HepG2 (cell line): Measurements from ENCODE around the gene SERTAD1. TPM values are rescaled to one million over a fixed set of nuclear protein-coding genes. Genes with fewer than 3 reads are reported as not detected.
A peak's percentile ranks its signal among the peaks of the same experiment; 100 is the strongest.

Experiments used
- ATAC-seq: fragments of 200-7000 bp; cut with Tn5 transposase; 3 replicates; pipeline ENCODE4 v1.9.1; 2020; ENCODE audit warnings: mild to moderate bottlenecking, moderate library complexity
- BruUV-seq: library from RNA; stranded (reverse); fragments of 400-500 nt; replicated peaks from 2 replicates; lab custom pipeline; 2021; lab: Mats Ljungman, UMichigan
- CTCF ChIA-PET: fragments of 300-600 bp; formaldehyde crosslinking; extraction: SDS; loops from one replicate; lab custom pipeline; 2021; ENCODE audit warnings: low total read pairs, inconsistent platforms, low intra/inter-chr PET ratio; lab: Yijun Ruan, JAX
- POLR2A ChIA-PET: fragments of 350-600 bp; sonication (Branson Sonifier 250); formaldehyde crosslinking; loops from one replicate; lab custom pipeline; 2020; ENCODE audit warnings: antibody characterized with exemption, inconsistent platforms; lab: Yijun Ruan, JAX
- DNase-seq: peaks from one replicate; pipeline ENCODE4 v3.0.0-alpha.2; 2015; ENCODE audit warnings: low spot score
- FAIRE-seq: peaks from 3 replicates; lab custom pipeline; 2011; peaks lifted over from hg19 to GRCh38; lab: Jason Lieb, UNC
- H2AFZ ChIP-seq: one replicate; pipeline ENCODE4 v1.6.1; 2011; ENCODE audit warnings: low read length, inconsistent platforms
- H3K27ac ChIP-seq: fragments of 300-600 bp; 3 replicates; pipeline ENCODE4 v1.8.0; 2011; ENCODE audit warnings: mixed run types, mild to moderate bottlenecking, mixed read lengths, low read length, inconsistent platforms; ENCODE audit not compliant: insufficient read depth; ENCODE audit errors: extremely low read length
- H3K27me3 ChIP-seq, 2 experiments: fragments of 200-600 bp in 1 of 2; 2 replicates in 1 of 2; 3 replicates in 1 of 2; pipeline versions ENCODE4 v1.6.0 to v1.8.0; 2011; ENCODE audit warnings: low read length in 2 of 2, mild to moderate bottlenecking in 2 of 2, moderate library complexity in 2 of 2, inconsistent platforms in 1 of 2; ENCODE audit not compliant: insufficient read depth in 2 of 2, control insufficient read depth in 1 of 2
- H3K36me3 ChIP-seq, 2 experiments: fragments of 200-600 bp in 1 of 2; replicated peaks in 1 of 2; 2 replicates in 1 of 2; 3 replicates in 1 of 2; pipeline versions ENCODE4 v1.5.1 to v1.8.0; 2011; ENCODE audit warnings: low read length in 2 of 2, inconsistent platforms in 1 of 2; ENCODE audit not compliant: insufficient read depth in 2 of 2, control insufficient read depth in 1 of 2
- H3K4me1 ChIP-seq: 2 replicates; pipeline ENCODE4 v1.5.1; 2012; ENCODE audit warnings: low read length, inconsistent platforms; ENCODE audit not compliant: insufficient read depth
- H3K4me2 ChIP-seq: 2 replicates; pipeline ENCODE4 v1.6.0; 2011; ENCODE audit warnings: low read depth, low read length, inconsistent platforms
- H3K4me3 ChIP-seq, 3 experiments: fragments of 200-600 bp in 1 of 3; sonication (generic), shearing (Covaris generic) in 1 of 3; replicated peaks in 1 of 3; 2 replicates each; pipeline ENCODE4 v1.5.1; 2011 to 2016; ENCODE audit warnings: low read length in 3 of 3, inconsistent platforms in 2 of 3, low read depth in 2 of 3, mild to moderate bottlenecking in 2 of 3, control low read depth in 1 of 3, mixed read lengths in 1 of 3; ENCODE audit not compliant: insufficient read depth in 1 of 3
- H3K79me2 ChIP-seq: one replicate; pipeline ENCODE4 v1.6.1; 2011; ENCODE audit warnings: low read length, inconsistent platforms; ENCODE audit not compliant: insufficient read depth
- H3K9ac ChIP-seq: 2 replicates; pipeline ENCODE4 v1.6.0; 2011; ENCODE audit warnings: mild to moderate bottlenecking, low read depth, low read length, inconsistent platforms; ENCODE audit not compliant: insufficient read depth
- H3K9me3 ChIP-seq: 2 replicates; pipeline ENCODE4 v1.5.1; 2012; ENCODE audit warnings: mild to moderate bottlenecking, low read length
- H4K20me1 ChIP-seq: 2 replicates; pipeline ENCODE4 v1.6.0; 2011; ENCODE audit warnings: inconsistent platforms, mild to moderate bottlenecking, low read length, moderate library complexity; ENCODE audit not compliant: insufficient read depth
- ELF3 ChIP-seq: IDR thresholded peaks from 2 replicates; pipeline ENCODE4 v1.6.1; 2016; ENCODE audit warnings: missing genetic modification reagents, missing compliant biosample characterization
- FIP1L1 ChIP-seq: fragments of 200-400 bp; formaldehyde crosslinking; IDR thresholded peaks from 2 replicates; pipeline ENCODE4 v1.6.1; 2018; ENCODE audit warnings: low read depth, mild to moderate bottlenecking, low read length, moderate library complexity, borderline replicate concordance; ENCODE audit not compliant: insufficient read depth
- KAT7 ChIP-seq: IDR thresholded peaks from 2 replicates; pipeline ENCODE4 v1.6.1; 2018; ENCODE audit warnings: borderline replicate concordance, missing compliant biosample characterization
- SALL1 ChIP-seq: sonication (generic); formaldehyde crosslinking; IDR thresholded peaks from 2 replicates; pipeline ENCODE4 v1.8.0; 2022; ENCODE audit warnings: mild to moderate bottlenecking, missing genetic modification reagents
- ZBED4 ChIP-seq: sonication (generic); formaldehyde crosslinking; IDR thresholded peaks from 2 replicates; pipeline ENCODE4 v1.4.0; 2020; ENCODE audit warnings: missing genetic modification reagents, borderline replicate concordance
- ZBTB7A ChIP-seq: sonication (generic); formaldehyde crosslinking; IDR thresholded peaks from 2 replicates; pipeline ENCODE4 v1.8.0; 2022; ENCODE audit warnings: mild to moderate bottlenecking, missing genetic modification reagents
- ZNF556 ChIP-seq: sonication (generic); formaldehyde crosslinking; IDR thresholded peaks from 2 replicates; pipeline ENCODE4 v1.4.0; 2020; ENCODE audit warnings: mild to moderate bottlenecking, missing genetic modification reagents, borderline replicate concordance
- WGBS: methylation state at CpG from one replicate; pipeline ENCODE4 v1.1.6; 2017; ENCODE audit warnings: low lambda C conversion rate; 5-methylcytosine and 5-hydroxymethylcytosine counted together
- in situ Hi-C: cut with HindIII; loops from 2 replicates; pipeline ENCODE4 v1.10.0; 2017; ENCODE audit warnings: low pct_unique_long_range_greater_than_20kb; ENCODE audit not compliant: extremely low pct_ligation_motif_present
- intact Hi-C: fragments of 100-400 bp; cut with micrococcal nuclease; formaldehyde crosslinking; loops from one replicate; pipeline ENCODE4 v1.10.0; 2022; ENCODE audit not compliant: unreplicated experiment
- polyA plus RNA-seq, 8 experiments: library from polyadenylated mRNA; depleted of rRNA in 3 of 8; stranded (reverse) in 7 of 8; unstranded in 1 of 8; fragments of >200 nt; fragmentation: Illumina TruSeq in 4 of 8; extraction: Trizol in 4 of 8; gene quantifications; 2 replicates each; pipeline versions ENCODE4 v1.2.1 to v1.2.3, GENCODE V29; 2011 to 2016; ENCODE audit warnings: low read depth in 4 of 8, missing spikeins in 1 of 8, mixed read lengths in 1 of 8; ENCODE audit not compliant: insufficient read depth in 1 of 8
- total RNA-seq, 5 experiments: library from RNA; depleted of rRNA; stranded (reverse); fragments of >200 nt; fragmentation: Illumina TruSeq; extraction: Trizol; gene quantifications; 2 replicates each; pipeline ENCODE4 v1.2.3, GENCODE V29; 2016; ENCODE audit warnings: low read depth in 1 of 5
- TF ChIP-seq, protein P1 (sequence below): sonication (generic); formaldehyde crosslinking; IDR thresholded peaks from 2 replicates; pipeline ENCODE4 v1.8.1; 2023; ENCODE audit warnings: mild to moderate bottlenecking, moderate library complexity, missing genetic modification reagents
- TF ChIP-seq, protein P2 (sequence below): sonication (generic); formaldehyde crosslinking; IDR thresholded peaks from 2 replicates; pipeline ENCODE4 v1.9.0; 2021; ENCODE audit warnings: missing genetic modification reagents, borderline replicate concordance

Gene SERTAD1
- total and polyA plus RNA-seq, 2 of the 13 experiments (the other 11 are each of a cell fraction or from before 2014, with no cell fraction given): 4.3 to 4.5 TPM

DNA sequence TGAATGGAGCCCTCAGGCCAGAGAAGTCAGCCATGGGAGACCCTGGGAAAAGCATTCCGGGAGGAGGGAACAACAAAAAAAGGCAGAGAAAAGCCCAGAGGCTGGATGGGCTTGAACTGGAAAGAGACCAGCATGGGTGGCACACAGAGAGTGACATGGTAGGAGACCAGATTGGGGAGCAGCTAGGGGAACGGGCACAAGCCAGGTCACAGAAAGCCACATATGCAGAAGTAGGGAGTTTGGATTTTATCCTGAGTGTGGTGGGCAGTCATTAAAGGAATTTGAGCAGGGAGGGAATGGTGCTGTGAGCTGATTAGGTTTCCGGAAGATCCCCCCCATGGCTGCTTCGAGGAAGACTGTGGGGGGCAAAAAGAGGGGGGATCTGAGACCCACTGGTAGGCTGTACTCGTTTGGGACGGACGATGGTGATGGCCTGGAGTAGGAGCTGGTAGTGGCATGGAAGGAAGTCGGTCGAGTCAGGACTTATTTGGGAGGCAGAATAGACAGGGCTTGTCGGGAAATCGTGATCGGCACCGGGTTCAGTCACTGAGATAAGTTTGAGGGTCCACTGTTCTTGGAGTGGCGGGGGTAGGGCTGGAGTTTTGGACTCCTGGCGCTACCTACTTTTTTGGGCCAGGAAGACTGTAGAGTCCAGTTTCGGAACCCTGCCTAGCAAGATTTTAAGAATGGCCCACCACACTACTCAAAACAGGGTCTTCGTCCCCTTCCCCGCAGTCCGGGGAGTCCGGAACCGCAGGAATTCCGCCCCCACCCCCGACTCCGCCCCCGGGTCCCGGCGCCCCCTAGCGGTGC lies 949 bp downstream of the SERTAD1 start:
- in situ Hi-C loops: no loop called here
- no peak for ATAC-seq
- POLR2A ChIA-PET: interaction anchor here (2.5 to 4.5 kb wide), 3 partner anchors 10 to 40 kb away, joined by 36 to 80 read pairs (median 47); partner anchors contain the start of genes BLVRB, SERTAD3 and SPTBN4
- TF ChIP-seq KAT7 (CRISPR knock-in tag) (peak; percentile 23; the same call in 1 of the 2 replicates), ZNF556 (CRISPR knock-in tag) (no peak), SALL1 (CRISPR knock-in tag) (no peak), ZBED4 (no peak), ELF3 (CRISPR knock-in tag) (no peak), ZBTB7A (CRISPR knock-in tag) (no peak), FIP1L1 (no peak)
- TF ChIP-seq, protein P1, sequence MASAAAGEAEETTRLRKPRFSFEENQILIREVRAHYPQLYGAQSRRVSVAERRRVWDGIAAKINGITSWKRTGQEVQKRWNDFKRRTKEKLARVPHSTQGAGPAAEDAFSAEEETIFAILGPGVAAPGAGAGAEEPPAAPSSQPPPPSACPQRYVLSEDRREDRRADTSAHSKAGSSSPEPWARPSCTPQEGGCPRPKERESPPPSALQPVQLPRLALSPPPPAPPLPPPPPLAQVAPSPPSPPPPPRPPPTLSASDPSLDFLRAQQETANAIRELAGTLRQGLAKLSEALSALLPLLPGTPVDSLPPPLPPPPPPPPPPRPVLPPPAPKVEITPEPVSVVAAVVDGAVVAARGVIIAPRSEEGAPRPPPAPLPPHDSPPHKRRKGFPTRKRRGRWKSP: no peak
- TF ChIP-seq, protein P2, sequence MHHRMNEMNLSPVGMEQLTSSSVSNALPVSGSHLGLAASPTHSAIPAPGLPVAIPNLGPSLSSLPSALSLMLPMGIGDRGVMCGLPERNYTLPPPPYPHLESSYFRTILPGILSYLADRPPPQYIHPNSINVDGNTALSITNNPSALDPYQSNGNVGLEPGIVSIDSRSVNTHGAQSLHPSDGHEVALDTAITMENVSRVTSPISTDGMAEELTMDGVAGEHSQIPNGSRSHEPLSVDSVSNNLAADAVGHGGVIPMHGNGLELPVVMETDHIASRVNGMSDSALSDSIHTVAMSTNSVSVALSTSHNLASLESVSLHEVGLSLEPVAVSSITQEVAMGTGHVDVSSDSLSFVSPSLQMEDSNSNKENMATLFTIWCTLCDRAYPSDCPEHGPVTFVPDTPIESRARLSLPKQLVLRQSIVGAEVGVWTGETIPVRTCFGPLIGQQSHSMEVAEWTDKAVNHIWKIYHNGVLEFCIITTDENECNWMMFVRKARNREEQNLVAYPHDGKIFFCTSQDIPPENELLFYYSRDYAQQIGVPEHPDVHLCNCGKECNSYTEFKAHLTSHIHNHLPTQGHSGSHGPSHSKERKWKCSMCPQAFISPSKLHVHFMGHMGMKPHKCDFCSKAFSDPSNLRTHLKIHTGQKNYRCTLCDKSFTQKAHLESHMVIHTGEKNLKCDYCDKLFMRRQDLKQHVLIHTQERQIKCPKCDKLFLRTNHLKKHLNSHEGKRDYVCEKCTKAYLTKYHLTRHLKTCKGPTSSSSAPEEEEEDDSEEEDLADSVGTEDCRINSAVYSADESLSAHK: no peak

More for the DNA sequence above, 949 bp downstream of the SERTAD1 start:
- Histone ChIP-seq H4K20me1 (no peaks in the 10 kb centered on the region), H2AFZ (no peak overlapping the region), H3K36me3 (peaks cover 0 to 2% of the 10 kb centered on the region in 2 experiments; a peak in 1 of 5 replicates), H3K9me3 (no peaks in the 10 kb centered on the region), H3K4me3 (peak overlapping the region; percentile 63 to 94 (median 86)), H3K27ac (peak overlapping the region; percentile 96), H3K79me2 (peaks cover 10% of the 10 kb centered on the region), H3K4me1 (peaks cover 49% of the 10 kb centered on the region), H3K4me2 (peak overlapping the region; percentile 99), H3K9ac (peak overlapping the region; percentile 85), H3K27me3 (no peaks in the 10 kb centered on the region; a peak in 1 of 5 replicates)
- BruUV-seq: no TSS peak
- no peak for DNase-seq
- CTCF ChIA-PET: interaction anchor here (1.0 kb wide), 1 partner anchor 19 kb away, joined by 4 read pairs; the partner anchor contains the start of gene SERTAD3
- WGBS: 5% methylated on average over 19 of the region's 28 CpGs
- intact Hi-C loops: loop anchor here (10.0 kb wide), 1 partner anchor 80 kb away; the partner anchor contains the start of genes C19orf47 and PLD3
- no peak for FAIRE-seq
